Fibroblast of skin of back (primary cell): ENCODE measurements around the gene OLFML2A. TPM values are rescaled to one million over a fixed set of nuclear protein-coding genes. Genes with fewer than 3 reads are reported as not detected.
"Not testable (repeated sequence)": the region's sequence is repeated elsewhere in the genome, so short reads cannot be mapped to it uniquely, and the experiment has no call there.

Experiments
- DNase-seq: peaks from one replicate; pipeline ENCODE4 v3.0.0-alpha.2; 2013
- polyA plus RNA-seq, 2 experiments: library from polyadenylated mRNA; unstranded; fragments of 120-200 nt; gene quantifications; one replicate each; pipeline ENCODE4 v1.2.1, GENCODE V29; 2013; ENCODE audit not compliant: insufficient read length in 2 of 2

OLFML2A gene
- 9.5 TPM for polyA plus RNA-seq (2013, experiment 1 of 2; ENCODE audit: insufficient read length)
- polyA plus RNA-seq (2013, experiment 2 of 2; ENCODE audit: insufficient read length) = 23.2 TPM

GRCh38 chr9:124776954-124777648 lies at the start of gene OLFML2A:
TSS of gene OLFML2A (plus strand) at chr9:124777133. CDS start at chr9:124777271, 138 bp downstream.
- DNase-seq = no peak

DNA sequence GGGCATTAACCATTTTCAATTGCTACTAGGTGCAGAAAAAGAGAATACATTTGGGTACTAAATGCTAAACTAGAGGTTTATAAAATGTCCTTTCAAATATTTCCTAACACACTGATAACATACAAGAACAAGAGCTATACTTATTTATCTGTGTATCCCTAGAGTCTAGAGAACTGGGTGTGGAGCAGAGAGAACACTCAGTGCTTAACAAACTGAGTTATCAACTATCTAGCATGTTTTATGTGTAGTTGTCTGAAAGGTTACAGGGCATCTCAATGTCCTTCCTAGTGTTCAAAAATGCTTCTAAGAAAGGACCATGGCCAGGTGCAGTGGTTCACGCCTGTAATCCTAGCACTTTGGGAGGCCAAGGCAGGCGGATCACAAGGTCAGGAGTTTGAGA lies 46.2 kb upstream of the OLFML2A start:
- no peak for DNase-seq

DNA sequence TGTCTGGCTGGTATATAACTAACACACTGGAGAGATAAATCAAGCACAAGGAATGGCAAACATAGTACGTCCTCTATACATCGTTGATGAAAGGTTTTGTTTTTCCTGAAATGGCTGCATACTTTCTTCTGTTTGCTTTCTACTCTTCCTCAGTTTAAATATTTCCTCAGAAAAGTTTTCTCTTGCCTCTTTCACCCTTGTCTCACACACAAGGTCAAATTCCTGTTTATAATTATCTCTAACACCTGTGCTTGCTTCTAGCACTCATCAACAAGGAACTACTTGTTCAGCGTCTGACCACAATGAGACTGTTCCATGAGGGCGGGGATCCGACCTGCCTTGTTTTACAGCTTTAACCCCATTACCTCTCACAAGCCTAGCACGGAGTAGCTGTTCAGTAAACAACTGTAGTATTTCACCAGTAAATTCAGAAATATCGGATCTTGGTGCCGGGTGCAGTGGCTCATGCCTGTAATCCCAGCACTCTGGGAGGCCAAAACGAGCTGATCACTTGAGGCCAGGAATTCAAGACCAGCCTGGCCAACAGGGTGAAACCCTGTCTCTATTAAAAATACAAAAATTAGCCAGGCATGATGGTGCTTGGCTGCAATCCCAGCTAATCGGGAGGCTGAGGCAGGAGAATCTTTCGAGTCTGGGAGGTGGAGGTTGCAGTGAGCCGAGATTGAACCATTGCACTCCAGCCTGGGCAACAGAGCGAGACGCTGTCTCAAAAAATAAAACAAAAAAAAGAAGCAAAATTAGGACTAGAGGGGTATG lies 42.8 kb upstream of the OLFML2A start:
- DNase-seq = no peak

- not testable (repeated sequence) for DNase-seq
Measured at GRCh38 chr9:124734741-124735083, 42.2 kb upstream of the OLFML2A start.

GRCh38 chr9:124735121-124735520 lies 41.8 kb upstream of the OLFML2A start:
- DNase-seq = peak; percentile 76

DNA sequence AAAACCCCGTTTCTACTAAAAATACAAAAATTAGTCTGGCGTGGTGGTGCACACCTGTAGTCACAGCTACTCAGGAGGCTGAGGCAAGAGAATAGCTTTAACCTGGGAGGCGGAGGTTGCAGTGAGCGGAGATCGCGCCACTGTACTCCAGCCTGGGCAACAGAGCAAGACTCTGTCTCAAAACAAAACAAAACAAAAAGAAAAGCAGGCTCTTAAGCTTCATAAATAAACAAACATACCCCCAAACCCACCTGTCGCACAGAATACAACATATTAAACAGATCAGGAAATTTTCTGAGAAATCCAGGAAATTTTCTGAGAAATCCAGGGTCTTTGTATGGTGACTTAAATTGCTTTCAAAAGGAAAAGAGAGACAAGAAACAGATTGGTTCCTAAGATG lies 38.9 kb upstream of the OLFML2A start:
- not testable (repeated sequence) for DNase-seq

DNA sequence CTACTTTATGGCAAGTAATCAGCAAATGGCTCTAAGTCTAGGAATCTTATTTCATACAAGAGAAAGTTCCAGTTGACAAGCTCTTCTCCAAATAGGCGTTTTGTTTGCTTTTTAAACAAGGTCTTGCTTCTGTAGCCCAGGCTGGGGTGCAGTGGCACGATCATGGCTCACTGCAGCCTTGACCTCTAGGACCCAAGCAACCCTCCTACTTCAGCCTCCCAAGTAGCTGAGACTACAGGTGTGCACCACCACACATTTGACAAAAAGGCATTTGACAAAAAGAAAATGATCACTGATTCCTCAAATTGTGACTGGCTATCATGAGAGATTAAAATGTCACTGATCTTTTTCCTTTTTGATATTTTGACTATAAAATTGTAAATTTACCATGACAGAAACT lies 37.6 kb upstream of the OLFML2A start:
- no peak for DNase-seq

DNA sequence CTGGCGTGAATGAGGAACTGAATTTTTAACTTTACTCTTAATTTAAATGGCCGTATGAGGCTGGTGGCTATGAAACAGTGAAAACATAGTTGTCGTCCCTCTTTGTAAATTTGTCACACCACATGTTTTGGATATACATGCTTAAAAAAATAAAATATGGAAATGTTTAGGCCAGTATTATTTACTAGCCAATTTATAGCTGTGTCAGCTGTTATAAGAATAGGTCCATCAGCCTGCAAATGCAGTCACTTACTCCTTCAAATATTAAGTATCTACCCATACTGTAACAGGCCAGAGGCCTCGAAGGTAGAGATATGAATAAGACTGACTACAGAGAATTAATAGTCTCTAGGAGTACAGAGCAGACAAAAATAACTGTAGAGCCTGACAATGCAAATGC lies 35.8 kb upstream of the OLFML2A start:
- no peak for DNase-seq

- DNase-seq = no peak
Measured at GRCh38 chr9:124741662-124742061, 35.3 kb upstream of the OLFML2A start.

DNA sequence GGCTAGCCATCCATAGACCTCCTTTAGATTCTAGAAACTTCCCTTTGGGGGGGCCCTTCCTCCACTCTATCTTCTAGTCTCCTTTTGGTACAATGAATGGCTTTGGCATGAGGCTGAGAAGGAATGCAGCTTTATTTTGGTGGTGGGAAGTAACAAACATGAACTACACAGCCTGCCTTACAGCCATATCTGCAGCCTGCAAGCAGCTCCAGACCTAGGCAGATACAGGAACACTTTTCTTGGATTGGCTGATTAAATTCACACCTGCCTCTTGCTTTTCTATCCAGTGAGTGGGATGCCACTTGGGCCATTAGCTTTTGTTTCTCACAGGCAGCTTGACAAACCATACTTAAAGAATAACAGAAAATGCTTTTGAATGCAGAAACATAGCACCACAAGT lies 34.0 kb upstream of the OLFML2A start:
- DNase-seq = no peak

DNA sequence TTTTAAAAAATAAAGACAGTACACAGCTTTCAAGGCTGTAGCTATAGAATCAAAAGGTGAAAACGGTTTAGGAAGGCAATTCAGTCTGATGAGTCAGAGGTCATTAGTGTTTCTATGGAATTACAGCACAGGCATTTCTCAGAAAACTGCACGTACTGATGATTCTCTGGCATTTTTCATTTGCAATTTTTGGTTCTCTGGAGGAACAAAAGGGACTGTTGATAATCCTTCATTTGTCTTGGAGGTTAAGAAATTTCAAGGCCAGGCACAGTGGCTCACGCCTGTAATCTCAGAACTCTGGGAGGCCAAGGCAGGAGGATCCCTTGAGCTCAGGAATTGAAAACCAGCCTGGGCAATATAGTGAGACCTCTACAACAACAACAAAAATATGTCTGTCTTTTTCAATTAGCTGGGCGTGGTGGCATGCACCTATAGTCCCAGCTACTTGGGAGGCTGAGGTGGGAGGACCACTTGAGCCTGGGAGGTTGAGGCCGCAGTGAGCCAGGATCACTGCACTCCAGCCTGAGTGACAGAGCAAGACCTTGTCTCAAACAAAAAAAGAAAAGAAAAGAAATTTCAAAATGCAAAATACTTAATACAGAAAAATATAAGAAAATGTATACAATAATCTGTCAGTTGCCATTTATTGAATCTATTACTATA lies 33.1 kb upstream of the OLFML2A start:
- DNase-seq = peak; percentile 37

- no peak for DNase-seq
Measured at GRCh38 chr9:124747065-124747464, 29.9 kb upstream of the OLFML2A start.

DNA sequence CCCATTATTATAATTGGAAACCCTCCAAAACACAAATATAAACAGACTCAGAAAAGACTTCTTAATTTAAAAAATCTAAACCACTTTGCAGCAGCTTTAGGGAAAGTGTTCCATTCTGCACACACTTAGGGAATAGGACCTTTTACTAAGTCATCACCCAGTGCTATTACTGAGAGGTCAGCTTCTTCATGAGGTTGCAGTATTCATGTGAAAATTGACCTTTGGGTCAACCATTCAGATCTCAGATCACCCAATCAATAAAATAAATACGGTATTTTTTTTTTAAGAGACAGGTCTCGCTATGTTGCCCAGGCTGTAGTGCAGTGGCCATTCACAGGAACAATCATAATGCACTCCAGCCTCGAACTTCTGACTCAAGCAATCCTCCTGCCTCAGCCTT lies 27.6 kb upstream of the OLFML2A start:
- DNase-seq = no peak

- peak; percentile 44 for DNase-seq
Measured at GRCh38 chr9:124749781-124750180, 27.2 kb upstream of the OLFML2A start.

DNA sequence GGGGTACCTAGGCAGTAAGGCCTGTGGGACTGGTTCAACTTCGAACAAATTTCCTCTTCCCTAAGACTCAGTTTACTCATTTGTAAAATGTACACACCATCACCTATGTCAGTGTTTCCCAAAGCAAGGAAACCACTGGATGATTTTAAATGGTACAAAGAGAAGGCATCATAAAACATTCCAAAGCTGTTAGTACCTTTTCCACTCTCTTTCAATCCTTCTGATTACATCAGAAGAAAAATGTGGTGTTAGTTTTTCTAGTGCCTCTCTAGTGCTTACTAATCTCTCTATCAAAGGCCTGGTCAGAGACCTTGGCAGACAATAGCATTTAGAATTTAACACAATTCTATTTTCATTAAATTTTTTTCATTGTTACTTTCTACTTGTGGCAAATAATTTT lies 24.0 kb upstream of the OLFML2A start:
- peak; percentile 80 for DNase-seq

DNA sequence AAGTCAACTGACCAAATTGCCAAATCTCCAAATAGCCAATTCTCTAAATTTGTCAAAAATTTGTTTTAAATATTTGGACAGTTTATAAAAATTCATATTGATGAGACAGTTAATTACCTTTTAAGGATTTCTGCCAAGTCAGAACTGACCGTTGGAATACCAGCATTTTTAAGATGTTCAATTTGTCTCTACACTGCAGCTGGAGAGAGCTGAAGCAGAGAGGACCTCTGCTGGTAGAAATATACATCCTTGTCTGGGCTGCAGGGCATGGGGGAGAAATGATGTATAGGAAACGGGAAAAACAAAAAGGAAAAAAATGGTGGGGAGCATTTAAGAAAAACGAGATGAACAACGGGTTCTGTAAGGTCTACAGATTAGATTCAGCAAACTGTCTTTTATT lies 22.6 kb upstream of the OLFML2A start:
- peak; percentile 50 for DNase-seq

- DNase-seq = no peak
Measured at GRCh38 chr9:124755061-124755460, 21.9 kb upstream of the OLFML2A start.

DNA sequence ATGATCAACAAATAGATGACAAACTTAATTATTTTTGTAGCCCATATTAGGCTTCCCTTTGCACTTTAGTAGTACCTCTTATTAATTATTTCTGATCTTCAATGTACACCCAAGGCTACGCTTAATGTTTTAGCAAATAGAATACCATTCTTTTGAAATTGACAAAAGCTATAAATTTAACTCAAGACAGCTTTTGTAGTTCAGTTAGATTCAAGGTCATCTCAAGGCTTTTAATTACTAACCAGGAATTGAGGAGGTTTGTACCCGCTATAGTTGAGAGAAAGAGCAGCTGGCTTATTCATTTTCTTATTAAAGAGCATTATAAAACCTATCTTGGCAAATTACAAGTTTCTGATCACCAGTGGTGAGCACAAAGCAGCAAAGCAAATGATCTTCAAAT lies 20.9 kb upstream of the OLFML2A start:
- no peak for DNase-seq

GRCh38 chr9:124757616-124758015 lies 19.3 kb upstream of the OLFML2A start:
- DNase-seq = no peak

DNA sequence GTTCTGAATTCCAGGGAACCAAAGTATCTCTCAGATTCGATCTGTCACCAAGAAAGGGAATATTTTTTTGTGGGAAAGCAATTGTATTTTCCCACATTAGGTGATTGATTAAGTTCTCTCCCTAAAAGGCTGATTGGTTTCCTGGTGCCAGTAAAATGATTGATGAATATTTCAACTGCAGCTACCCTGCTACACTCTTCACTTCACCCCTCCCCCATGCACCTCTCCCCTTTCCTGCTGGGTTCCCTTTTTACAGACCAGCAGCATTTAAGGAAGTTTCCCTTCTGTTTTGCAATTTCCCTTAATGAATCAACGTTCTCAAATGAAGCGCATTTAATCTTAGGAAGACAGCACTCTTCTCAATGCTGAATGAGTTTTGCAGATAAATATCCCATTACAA lies 18.9 kb upstream of the OLFML2A start:
- no peak for DNase-seq

GRCh38 chr9:124758691-124759090 lies 18.2 kb upstream of the OLFML2A start:
- no peak for DNase-seq

GRCh38 chr9:124759327-124759726 lies 17.6 kb upstream of the OLFML2A start:
- no peak for DNase-seq

DNA sequence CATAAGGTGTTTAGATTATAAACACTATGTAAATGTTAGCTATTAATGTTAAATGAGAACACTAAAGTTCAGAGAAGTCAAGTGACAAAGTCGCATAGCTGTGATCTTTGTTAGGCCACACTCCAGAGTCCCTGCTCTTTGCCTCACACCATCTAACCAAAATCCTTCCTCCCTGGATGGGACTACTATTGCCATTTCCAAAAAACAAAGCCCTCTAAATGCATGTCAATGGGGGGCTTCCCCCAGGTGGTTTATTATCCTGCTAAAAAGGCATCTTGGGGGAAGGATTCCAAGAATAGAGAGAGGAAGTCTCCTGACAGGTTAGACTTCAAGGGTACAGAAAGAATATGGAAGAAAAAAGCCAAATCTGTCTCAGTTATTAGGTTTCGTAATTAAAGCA lies 16.2 kb upstream of the OLFML2A start:
- DNase-seq = no peak

- DNase-seq = no peak
Measured at GRCh38 chr9:124761196-124761595, 15.7 kb upstream of the OLFML2A start.
